HL-60/S4 treated with retinoic acid at 250 ng/mL for 4 days and 3 days (cell line): ENCODE data around the gene NAV2.
"Not testable (repeated sequence)": the region's sequence is repeated elsewhere in the genome, so short reads cannot be mapped to it uniquely, and the experiment has no call there.

Source experiments
- in situ Hi-C: fragments of 300-500 bp; cut with MboI; formaldehyde crosslinking; loops from 2 replicates; pipeline ENCODE4 v1.7.0; 2022; ENCODE audit warnings: low sequenced_read_pairs

The NAV2 gene

GRCh38 chr11:19938866-19939265 is 226.2 kb downstream of the NAV2 start:
- in situ Hi-C loops, result no loop called here

GRCh38 chr11:19939415-19939929 is 226.8 kb downstream of the NAV2 start:
- in situ Hi-C loops, result no loop called here

GRCh38 chr11:19940831-19941230 is 228.2 kb downstream of the NAV2 start:
- in situ Hi-C loops, result no loop called here

GRCh38 chr11:19946681-19947080 is 234.0 kb downstream of the NAV2 start:
- in situ Hi-C loops, result no loop called here

- in situ Hi-C loops, result no loop called here
Observed at GRCh38 chr11:19947537-19948114, 235.0 kb downstream of the NAV2 start.

- in situ Hi-C loops, result no loop called here
Observed at GRCh38 chr11:19949606-19950005, 237.0 kb downstream of the NAV2 start.

- in situ Hi-C loops, result no loop called here
Observed at GRCh38 chr11:19951558-19952115, 239.0 kb downstream of the NAV2 start.

GRCh38 chr11:19952116-19952605 is 239.5 kb downstream of the NAV2 start:
- in situ Hi-C loops, result no loop called here

GRCh38 chr11:19952911-19953310 is 240.3 kb downstream of the NAV2 start:
- in situ Hi-C loops, result no loop called here

GRCh38 chr11:19953336-19953735 is 240.7 kb downstream of the NAV2 start:
- in situ Hi-C loops, result no loop called here

GRCh38 chr11:19953909-19954308 is 241.3 kb downstream of the NAV2 start:
- in situ Hi-C loops, result no loop called here

GRCh38 chr11:19954899-19955298 is 242.3 kb downstream of the NAV2 start:
- in situ Hi-C loops, result no loop called here

- in situ Hi-C loops, result no loop called here
Observed at GRCh38 chr11:19955660-19956059, 243.0 kb downstream of the NAV2 start.

- in situ Hi-C loops, result no loop called here
Observed at GRCh38 chr11:19956228-19956627, 243.6 kb downstream of the NAV2 start.

- in situ Hi-C loops, result no loop called here
Observed at GRCh38 chr11:19957294-19957943, 244.8 kb downstream of the NAV2 start.

GRCh38 chr11:19958204-19958603 is 245.6 kb downstream of the NAV2 start:
- in situ Hi-C loops, result no loop called here

GRCh38 chr11:19959210-19959609 is 246.6 kb downstream of the NAV2 start:
- in situ Hi-C loops, result no loop called here

- in situ Hi-C loops, result no loop called here
Observed at GRCh38 chr11:19959648-19960059, 247.0 kb downstream of the NAV2 start.

- in situ Hi-C loops, result not testable (repeated sequence)
Observed at GRCh38 chr11:19960410-19960809, 247.8 kb downstream of the NAV2 start.

GRCh38 chr11:19961225-19961624 is 248.6 kb downstream of the NAV2 start:
- in situ Hi-C loops, result no loop called here

- in situ Hi-C loops, result no loop called here
Observed at GRCh38 chr11:19962053-19962800, 249.6 kb downstream of the NAV2 start.
